ENCODE results near the gene ANKS1A.
"Not testable (repeated sequence)": the region's sequence is repeated elsewhere in the genome, so short reads cannot be mapped to it uniquely, and the experiment has no call there.

Gene ANKS1A

DNA sequence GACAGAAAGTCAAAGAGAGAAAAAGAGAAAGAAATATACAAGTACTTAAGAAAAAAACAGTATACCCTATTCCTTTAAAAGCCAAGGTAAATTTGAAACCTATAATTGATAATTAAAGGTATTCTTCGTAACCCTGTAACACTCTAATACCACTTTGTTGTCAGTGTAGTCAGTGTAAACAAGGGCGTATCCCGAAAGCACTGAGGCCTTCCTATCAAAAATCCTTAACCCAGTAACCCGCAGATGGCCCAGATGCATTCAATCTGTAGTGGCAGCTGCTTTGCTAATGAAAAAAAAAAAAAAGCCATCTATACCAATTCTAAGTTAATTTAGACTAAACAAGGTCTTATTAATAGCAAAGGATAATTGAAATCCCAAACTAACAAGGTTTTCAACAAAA lies 110.9 kb downstream of the ANKS1A start:
- not testable (repeated sequence) for DNase-seq

DNA sequence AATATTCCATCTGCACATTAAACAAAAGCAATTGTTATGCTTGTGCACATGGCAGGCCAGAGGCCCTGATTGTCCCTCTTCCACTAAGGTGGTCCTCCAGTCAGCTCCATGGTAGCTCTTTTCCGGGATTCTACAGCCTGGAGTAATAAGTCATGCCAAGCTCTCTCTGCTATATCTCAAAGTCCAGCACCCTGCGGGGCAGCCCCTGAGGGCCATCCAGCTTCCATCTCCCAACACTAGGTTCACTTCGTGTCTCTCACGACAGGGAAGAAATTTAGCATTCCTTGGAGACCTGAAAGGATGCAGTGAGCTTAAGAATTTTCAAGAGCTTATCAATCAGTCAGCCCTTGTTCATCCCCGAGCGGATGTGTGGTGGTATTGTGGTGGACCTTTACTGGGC lies 112.3 kb downstream of the ANKS1A start:
- DNase-seq: not testable (repeated sequence)

- DNase-seq: not testable (repeated sequence)
Measured at GRCh38 chr6:35003886-35004530, 115.0 kb downstream of the ANKS1A start.

GRCh38 chr6:35007016-35007415 lies 118.0 kb downstream of the ANKS1A start:
- no peak for DNase-seq

GRCh38 chr6:35008858-35009257 lies 119.8 kb downstream of the ANKS1A start:
- DNase-seq: no peak

DNA sequence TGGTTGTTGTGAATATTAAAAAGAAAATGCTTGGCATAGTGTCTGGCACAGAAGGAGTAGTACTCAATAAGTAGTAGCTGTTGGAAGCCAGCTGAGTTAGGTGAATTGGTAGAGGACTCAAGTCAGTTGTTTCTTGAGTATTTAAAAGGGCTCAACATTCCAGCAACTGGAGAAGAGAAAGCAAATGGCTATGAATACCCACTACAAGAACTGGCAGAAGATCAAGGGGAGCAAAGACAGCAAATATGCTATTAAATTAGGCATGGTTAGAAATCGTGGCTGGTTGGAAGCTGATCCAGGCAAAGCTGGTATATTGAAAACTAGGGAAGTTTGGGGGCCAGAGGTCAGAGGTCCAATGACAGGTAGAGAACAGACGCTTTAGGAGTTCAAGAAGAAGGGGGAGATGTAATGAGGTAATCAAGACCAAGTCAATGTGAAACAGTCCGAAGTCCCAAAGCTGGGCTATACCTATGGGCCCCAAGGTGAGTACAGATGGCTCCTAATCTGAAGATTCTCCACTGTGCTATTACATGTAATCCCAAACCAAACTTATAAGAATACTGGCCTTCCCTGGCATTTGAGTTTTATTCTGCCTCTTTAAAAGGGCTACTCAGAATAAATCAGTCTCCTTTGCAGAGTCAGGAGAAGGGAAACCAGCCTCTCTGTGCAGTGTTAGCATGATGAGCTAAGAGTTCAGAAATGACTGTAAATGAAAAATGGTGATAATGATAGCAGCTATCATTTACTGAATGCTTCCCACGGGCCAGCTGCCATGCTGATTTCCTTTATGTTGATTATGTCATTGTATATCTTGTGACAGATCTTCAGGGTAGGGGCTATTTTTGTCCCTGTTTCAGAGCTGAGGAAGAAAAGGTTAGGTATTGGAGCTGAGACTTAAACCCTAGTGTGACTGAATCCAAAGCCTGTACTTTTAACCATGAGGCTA lies 122.3 kb downstream of the ANKS1A start:
- DNase-seq: no peak

GRCh38 chr6:35013701-35014100 lies 124.6 kb downstream of the ANKS1A start:
- no peak for DNase-seq

DNA sequence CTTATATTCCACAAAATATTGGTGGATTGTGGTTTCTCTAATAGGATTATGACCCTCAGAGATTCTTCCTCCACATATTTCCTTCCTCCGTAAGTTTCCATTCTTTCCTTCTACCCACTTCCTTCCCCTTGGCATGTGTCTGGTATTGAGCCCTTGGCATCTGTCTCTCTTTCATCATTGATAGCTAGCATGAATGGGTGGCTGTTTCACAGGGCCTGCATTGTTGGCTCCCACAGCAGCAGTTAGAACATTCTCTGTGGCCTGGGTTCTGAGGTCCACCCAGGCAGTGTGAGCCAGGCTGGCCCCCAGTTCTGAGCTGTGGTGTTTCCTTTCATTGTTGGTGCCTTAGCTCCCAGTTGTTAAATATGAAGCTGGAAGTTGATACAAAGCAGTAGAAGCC lies 125.3 kb downstream of the ANKS1A start:
- no peak for DNase-seq

- no peak for DNase-seq
Measured at GRCh38 chr6:35014786-35015185, 125.7 kb downstream of the ANKS1A start.

DNA sequence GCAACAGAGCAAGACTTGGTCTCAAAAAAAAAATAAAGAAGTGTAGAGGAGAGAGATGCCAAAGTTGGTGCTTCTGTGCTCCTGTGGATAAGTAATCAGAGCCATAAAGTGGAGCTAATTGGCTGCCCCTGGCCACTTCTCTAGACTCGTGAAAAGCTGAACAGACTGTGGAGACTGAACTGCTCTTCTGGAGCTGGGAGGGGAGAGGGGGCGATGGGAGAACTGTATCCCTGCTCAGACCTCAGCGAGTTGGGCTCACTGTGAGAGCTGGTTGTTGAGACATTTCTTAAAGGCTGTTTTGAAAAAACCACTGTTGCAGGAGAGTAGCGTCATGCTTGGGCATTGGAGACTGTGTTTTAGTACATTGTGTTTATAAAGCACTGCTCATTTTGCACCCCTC lies 126.4 kb downstream of the ANKS1A start:
- DNase-seq: no peak

DNA sequence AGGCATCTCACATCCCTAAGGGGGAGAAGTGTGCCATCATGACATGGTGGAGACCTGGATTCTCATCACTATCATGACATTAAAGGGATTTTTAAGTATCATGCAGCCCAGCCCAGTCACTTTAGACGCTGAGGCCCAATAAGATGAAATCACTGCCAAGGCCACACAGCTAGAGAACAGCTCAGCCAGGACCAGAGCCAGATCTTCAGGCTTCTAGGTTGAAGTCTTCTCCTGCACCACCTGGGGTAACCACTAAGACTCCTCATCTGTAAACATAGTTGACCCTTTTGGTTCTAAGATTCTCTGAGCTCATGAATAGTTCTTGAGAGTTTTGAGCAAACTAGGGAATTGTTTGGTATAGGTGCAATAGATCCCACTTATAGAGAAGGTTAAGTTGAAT lies 126.9 kb downstream of the ANKS1A start:
- no peak for DNase-seq

- no peak for DNase-seq
Measured at GRCh38 chr6:35016502-35017321, 127.7 kb downstream of the ANKS1A start.

GRCh38 chr6:35017411-35018181 lies 128.5 kb downstream of the ANKS1A start:
- DNase-seq: no peak

DNA sequence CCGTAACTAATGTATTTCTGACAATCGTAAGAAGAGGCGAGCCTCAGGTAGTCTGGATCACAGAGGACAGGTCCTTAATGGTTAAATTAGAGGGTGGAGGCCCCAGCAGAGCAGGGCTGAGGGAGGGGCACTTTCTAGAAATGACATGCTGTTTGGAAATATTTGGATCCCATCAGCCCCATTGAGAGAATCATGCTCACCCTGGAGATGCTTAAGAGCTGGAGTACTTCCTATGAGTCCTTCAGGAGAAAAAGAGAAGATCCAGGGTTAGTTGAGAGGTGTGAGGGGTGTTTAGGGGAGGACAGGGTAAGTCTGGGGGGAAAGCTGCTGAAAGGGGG lies 129.1 kb downstream of the ANKS1A start:
- DNase-seq: no peak

DNA sequence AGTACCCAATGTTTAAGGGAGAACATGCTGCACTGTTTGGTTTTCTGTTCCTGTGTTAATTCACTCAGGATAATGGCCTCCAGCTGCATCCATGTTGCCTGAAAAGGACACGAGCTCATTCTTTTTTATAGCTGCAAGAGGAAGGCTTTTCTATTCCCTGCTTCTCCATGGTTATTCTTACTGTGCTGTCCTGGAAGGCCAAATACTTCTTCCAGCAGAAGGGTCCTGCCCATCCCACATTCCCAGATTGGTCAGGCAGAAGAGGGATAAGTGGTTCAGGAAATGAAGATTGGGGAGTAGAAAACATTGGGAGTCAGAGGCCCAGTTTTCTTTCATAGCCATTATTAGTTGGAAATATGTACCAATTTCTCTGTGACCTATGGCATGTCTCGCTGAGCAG lies 129.7 kb downstream of the ANKS1A start:
- no peak for DNase-seq

- no peak for DNase-seq
Measured at GRCh38 chr6:35019171-35019570, 130.1 kb downstream of the ANKS1A start.

- DNase-seq: no peak
Measured at GRCh38 chr6:35019831-35020230, 130.8 kb downstream of the ANKS1A start.

- DNase-seq: no peak
Measured at GRCh38 chr6:35021004-35021403, 131.9 kb downstream of the ANKS1A start.

- no peak for DNase-seq
Measured at GRCh38 chr6:35023091-35024000, 134.3 kb downstream of the ANKS1A start.

GRCh38 chr6:35024551-35025054 lies 135.5 kb downstream of the ANKS1A start:
- no peak for DNase-seq

All from RPMI8226 (cell line).